Measurements from ENCODE around the gene RALGPS1. TPM values are rescaled to one million over a fixed set of nuclear protein-coding genes. Genes with fewer than 3 reads are reported as not detected.

Gene RALGPS1
- total and polyA plus RNA-seq, 2 of the 8 experiments (the other 6 are each of a cell fraction or from before 2014, with no cell fraction given): 20.0 to 23.5 TPM

DNA sequence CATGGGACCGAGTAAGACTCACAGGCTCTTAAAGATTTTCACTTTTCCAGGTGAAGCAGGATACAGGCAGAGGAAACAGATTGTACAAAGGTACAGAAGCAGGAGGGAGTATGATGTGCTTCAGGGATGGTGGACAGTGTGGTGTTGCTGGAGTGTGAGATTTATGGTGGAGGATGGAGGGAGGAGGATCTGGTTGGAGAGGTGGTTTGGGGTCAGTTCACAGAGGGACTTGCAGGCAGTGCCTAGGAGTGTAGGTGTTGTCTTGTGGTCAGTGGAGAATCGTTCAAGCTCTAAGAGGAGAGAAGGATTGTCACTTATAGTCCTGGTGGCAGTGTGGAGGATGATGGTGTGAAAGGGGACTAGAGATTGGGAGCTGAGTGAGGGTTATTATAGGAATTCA lies 11.8 kb downstream of the RALGPS1 start:
- H4K91ac ChIP-seq (replicated peaks; ENCODE audit: insufficient read length, low read length): no peak overlapping the region
- no peak overlapping the region for H2BK120ac ChIP-seq (replicated peaks; ENCODE audit: low read depth, low read length)
- H3K27ac ChIP-seq (ENCODE audit: low read depth, low read length): no peak overlapping the region
- no peak overlapping the region for H2AFZ ChIP-seq (ENCODE audit: low read length)
- no peak overlapping the region for H4K8ac ChIP-seq (ENCODE audit: extremely low read depth, insufficient read depth, low read length)
- H3K4me2 ChIP-seq (ENCODE audit: insufficient read depth in 1 of 2, low read depth in 2 of 2, low read length in 2 of 2): no peak overlapping the region
- no peak overlapping the region for H2BK15ac ChIP-seq (ENCODE audit: low read length)
- no peak for FAIRE-seq
- no peak overlapping the region for H2BK12ac ChIP-seq (ENCODE audit: low read depth, low read length)
- H4K5ac ChIP-seq (ENCODE audit: insufficient read length, low read depth, low read length): no peak overlapping the region
- no peak overlapping the region for H2AK5ac ChIP-seq (ENCODE audit: low read depth, low read length)
- H4K20me1 ChIP-seq (replicated peaks in 1 of 2; ENCODE audit: control insufficient read depth in 1 of 2, insufficient read depth in 2 of 2, low read length in 2 of 2): peaks cover 8 to 22% of the 10 kb centered on the region in 2 experiments
- H3K18ac ChIP-seq (ENCODE audit: extremely low read depth, low read length): no peak overlapping the region
- H3K14ac ChIP-seq (ENCODE audit: insufficient read length): no peak overlapping the region
- peak overlapping the region; percentile 2 for H3K4ac ChIP-seq (replicated peaks; ENCODE audit: insufficient read length, low read depth, low read length)
- no peak for DNase-seq (ENCODE audit: low read depth in 1 of 2, low spot score in 2 of 2)
- H3K36me3 ChIP-seq (ENCODE audit: control insufficient read depth in 2 of 4, insufficient read depth in 4 of 4, low read length in 3 of 4): no peaks in the 10 kb centered on the region; a peak in 1 of 8 replicates
- no peaks in the 10 kb centered on the region for H3K9me3 ChIP-seq (ENCODE audit: insufficient read depth in 2 of 2, low read depth in 1 of 2, low read length in 1 of 2)
- H3K9ac ChIP-seq (replicated peaks in 1 of 4; ENCODE audit: extremely low read depth in 1 of 4, low read depth in 3 of 4, low read length in 3 of 4): no peak overlapping the region; a peak in 1 of 7 replicates
- H3K56ac ChIP-seq (replicated peaks; ENCODE audit: insufficient read length, low read depth, low read length): no peak overlapping the region
- no peak overlapping the region for H3K23ac ChIP-seq (ENCODE audit: insufficient read length)
- H3K23me2 ChIP-seq (ENCODE audit: low read depth, low read length): no peaks in the 10 kb centered on the region
- H3K27me3 ChIP-seq (replicated peaks in 1 of 4; ENCODE audit: control insufficient read depth in 3 of 4, extremely low read depth in 1 of 4, insufficient read depth in 3 of 4, low read length in 3 of 4): peaks cover 0 to 6% (median 0%) of the 10 kb centered on the region in 4 experiments; a peak in 2 of 7 replicates
- ChIA-PET CTCF (ENCODE audit: partially characterized antibody) (interaction anchor here (0.6 to 3.8 kb wide), 7 partner anchors 9 to 237 kb away, joined by 3 to 16 read pairs (median 8); no protein-coding TSS in a partner anchor), POLR2A (ENCODE audit: partially characterized antibody) (interaction anchor here (1.0 kb wide), 1 partner anchor 11 kb away, joined by 3 read pairs; no protein-coding TSS in a partner anchor)
- no peak overlapping the region for H3K4me3 ChIP-seq (ENCODE audit: extremely low read depth in 1 of 4, insufficient read depth in 2 of 4, low read depth in 3 of 4, low read length in 4 of 4)
- H3K4me1 ChIP-seq (replicated peaks in 1 of 4; ENCODE audit: control insufficient read depth in 3 of 4, insufficient read depth in 4 of 4, low read length in 3 of 4): no peaks in the 10 kb centered on the region
- H2BK20ac ChIP-seq (ENCODE audit: low read length): no peak overlapping the region
- 100% methylated on average over 2 of the region's 2 CpGs; no CpG with 5 or more reads in 1 of the 2 experiments for WGBS, 2 experiments (ENCODE audit: extremely low coverage in 1 of 2, insufficient coverage in 1 of 2, insufficient read length in 1 of 2, insufficient replicate concordance in 2 of 2, low coverage in 1 of 2, low lambda C conversion rate in 2 of 2, missing lambda C conversion rate in 1 of 2)
- H2BK5ac ChIP-seq (ENCODE audit: low read depth, low read length): no peak overlapping the region
- H3K79me1 ChIP-seq (ENCODE audit: low read depth, low read length): peaks cover 2% of the 10 kb centered on the region
- H3K79me2 ChIP-seq (ENCODE audit: control insufficient read depth in 1 of 2, insufficient read depth in 2 of 2, low read length in 2 of 2): peaks cover 0 to 19% of the 10 kb centered on the region in 2 experiments; a peak in 1 of 4 replicates
- TF ChIP-seq HDAC6 (IDR thresholded peaks at IDR 0.05; ENCODE audit: low read depth, low read length) (no peak), BACH1 (IDR thresholded peaks at IDR 0.05; ENCODE audit: low read length) (no peak), SP4 (IDR thresholded peaks at IDR 0.05; ENCODE audit: low read length) (no peak), JUND (IDR thresholded peaks at IDR 0.05; ENCODE audit: low read length) (no peak), TEAD4 (IDR thresholded peaks at IDR 0.05; ENCODE audit: low read depth, low read length) (no peak), EGR1 (IDR thresholded peaks at IDR 0.05; ENCODE audit: borderline replicate concordance, low read depth, low read length) (no peak), SP1 (IDR thresholded peaks at IDR 0.05; ENCODE audit: low read depth, low read length) (no peak), CHD1 (IDR thresholded peaks at IDR 0.05; ENCODE audit: low read depth, low read length) (no peak), SUZ12 (IDR thresholded peaks at IDR 0.05; ENCODE audit: low read length) (no peak)
- TF ChIP-seq, protein P1, sequence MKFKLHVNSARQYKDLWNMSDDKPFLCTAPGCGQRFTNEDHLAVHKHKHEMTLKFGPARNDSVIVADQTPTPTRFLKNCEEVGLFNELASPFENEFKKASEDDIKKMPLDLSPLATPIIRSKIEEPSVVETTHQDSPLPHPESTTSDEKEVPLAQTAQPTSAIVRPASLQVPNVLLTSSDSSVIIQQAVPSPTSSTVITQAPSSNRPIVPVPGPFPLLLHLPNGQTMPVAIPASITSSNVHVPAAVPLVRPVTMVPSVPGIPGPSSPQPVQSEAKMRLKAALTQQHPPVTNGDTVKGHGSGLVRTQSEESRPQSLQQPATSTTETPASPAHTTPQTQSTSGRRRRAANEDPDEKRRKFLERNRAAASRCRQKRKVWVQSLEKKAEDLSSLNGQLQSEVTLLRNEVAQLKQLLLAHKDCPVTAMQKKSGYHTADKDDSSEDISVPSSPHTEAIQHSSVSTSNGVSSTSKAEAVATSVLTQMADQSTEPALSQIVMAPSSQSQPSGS (IDR thresholded peaks at IDR 0.05; ENCODE audit: low read length): no peak
- TF ChIP-seq, protein P2, sequence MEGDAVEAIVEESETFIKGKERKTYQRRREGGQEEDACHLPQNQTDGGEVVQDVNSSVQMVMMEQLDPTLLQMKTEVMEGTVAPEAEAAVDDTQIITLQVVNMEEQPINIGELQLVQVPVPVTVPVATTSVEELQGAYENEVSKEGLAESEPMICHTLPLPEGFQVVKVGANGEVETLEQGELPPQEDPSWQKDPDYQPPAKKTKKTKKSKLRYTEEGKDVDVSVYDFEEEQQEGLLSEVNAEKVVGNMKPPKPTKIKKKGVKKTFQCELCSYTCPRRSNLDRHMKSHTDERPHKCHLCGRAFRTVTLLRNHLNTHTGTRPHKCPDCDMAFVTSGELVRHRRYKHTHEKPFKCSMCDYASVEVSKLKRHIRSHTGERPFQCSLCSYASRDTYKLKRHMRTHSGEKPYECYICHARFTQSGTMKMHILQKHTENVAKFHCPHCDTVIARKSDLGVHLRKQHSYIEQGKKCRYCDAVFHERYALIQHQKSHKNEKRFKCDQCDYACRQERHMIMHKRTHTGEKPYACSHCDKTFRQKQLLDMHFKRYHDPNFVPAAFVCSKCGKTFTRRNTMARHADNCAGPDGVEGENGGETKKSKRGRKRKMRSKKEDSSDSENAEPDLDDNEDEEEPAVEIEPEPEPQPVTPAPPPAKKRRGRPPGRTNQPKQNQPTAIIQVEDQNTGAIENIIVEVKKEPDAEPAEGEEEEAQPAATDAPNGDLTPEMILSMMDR (IDR thresholded peaks at IDR 0.05; ENCODE audit: control extremely low read depth in 1 of 3, insufficient read depth in 1 of 3, low read depth in 1 of 3, low read length in 3 of 3): no peak

All from H1 (cell line).